ENCODE measurements around the gene ASB12. TPM values are rescaled to one million over a fixed set of nuclear protein-coding genes. Genes with fewer than 3 reads are reported as not detected.
A peak's percentile ranks its signal among the peaks of the same experiment; 100 is the strongest.

The ASB12 gene
- total RNA-seq, 2 experiments from 2014 or later: 0.27 TPM; not detected in 1

- peak; percentile 2 for DNase-seq
- Mint-ChIP-seq H3K27ac (peak overlapping the region; percentile 91), H3K9me3 (no peaks in the 10 kb centered on the region), H3K4me3 (peak overlapping the region; percentile 79), H3K36me3 (ENCODE audit: low read depth) (no peaks in the 10 kb centered on the region), H3K27me3 (no peaks in the 10 kb centered on the region), H3K4me1 (ENCODE audit: low read depth) (peaks cover 17% of the 10 kb centered on the region)
- POLR2A ChIA-PET: interaction anchor here (2.1 kb wide), 1 partner anchor 19 kb away, joined by 5 read pairs; no protein-coding TSS in a partner anchor
- no peak for TF ChIP-seq CTCF (IDR thresholded peaks at IDR 0.05)
- CTCF ChIA-PET: no interaction called here
- ATAC-seq: no peak
- intact Hi-C loops (cut with micrococcal nuclease): no loop called here
Measured at GRCh38 chrX:64206556-64207162, 23.7 kb downstream of the ASB12 start.

- Mint-ChIP-seq H3K27ac (peak overlapping the region; percentile 91), H3K4me1 (ENCODE audit: low read depth) (peaks cover 17% of the 10 kb centered on the region), H3K36me3 (ENCODE audit: low read depth) (no peaks in the 10 kb centered on the region), H3K27me3 (no peaks in the 10 kb centered on the region), H3K9me3 (no peaks in the 10 kb centered on the region), H3K4me3 (peak overlapping the region; percentile 79)
- no peak for TF ChIP-seq CTCF (IDR thresholded peaks at IDR 0.05)
- POLR2A ChIA-PET: interaction anchor here (1.5 to 2.1 kb wide), 2 partner anchors 15 to 18 kb away, joined by 5 to 7 read pairs; no protein-coding TSS in a partner anchor
- intact Hi-C loops (cut with micrococcal nuclease): no loop called here
- CTCF ChIA-PET: no interaction called here
- peak; percentile 91 for DNase-seq
- ATAC-seq: peak; percentile 85
Measured at GRCh38 chrX:64205735-64206501, 24.5 kb downstream of the ASB12 start.

- peak within 1 kb of the TSS; percentile 91 for H3K27ac Mint-ChIP-seq
- no peaks in the 10 kb centered on the region for H3K27me3 Mint-ChIP-seq
- ChIA-PET POLR2A (interaction anchor here (1.5 to 2.1 kb wide), 2 partner anchors 14 to 18 kb away, joined by 5 to 7 read pairs; no protein-coding TSS in a partner anchor), CTCF (no interaction called here)
- TF ChIP-seq CTCF (IDR thresholded peaks at IDR 0.05): no peak
- DNase-seq (no peak), ATAC-seq (peak; percentile 57)
- peak within 1 kb of the TSS; percentile 79 for H3K4me3 Mint-ChIP-seq
- H3K36me3 Mint-ChIP-seq (ENCODE audit: low read depth): no peaks in the 10 kb centered on the region
- intact Hi-C loops (cut with micrococcal nuclease): no loop called here
- no peaks in the 10 kb centered on the region for H3K9me3 Mint-ChIP-seq
- peaks cover 17% of the 10 kb centered on the region for H3K4me1 Mint-ChIP-seq (ENCODE audit: low read depth)
Measured at GRCh38 chrX:64205441-64205734, 25.0 kb downstream of the ASB12 start, which contains the start of gene AMER1. AMER1 (minus strand) TSS chrX:64205708; CDS start chrX:64193286, 12,422 bp downstream.

GRCh38 chrX:64204701-64205440 is 25.5 kb downstream of the ASB12 start:
- intact Hi-C loops (cut with micrococcal nuclease): no loop called here
- ChIA-PET CTCF (no interaction called here), POLR2A (interaction anchor here (1.5 to 2.1 kb wide), 2 partner anchors 14 to 17 kb away, joined by 5 to 7 read pairs; no protein-coding TSS in a partner anchor)
- Mint-ChIP-seq H3K36me3 (ENCODE audit: low read depth) (no peaks in the 10 kb centered on the region), H3K27me3 (no peaks in the 10 kb centered on the region), H3K27ac (peak overlapping the region; percentile 46), H3K4me1 (ENCODE audit: low read depth) (peaks cover 17% of the 10 kb centered on the region), H3K9me3 (no peaks in the 10 kb centered on the region), H3K4me3 (peak overlapping the region; percentile 79)
- DNase-seq: peak; percentile 28
- ATAC-seq: no peak
- no peak for TF ChIP-seq CTCF (IDR thresholded peaks at IDR 0.05)
